ENCODE measurements around the gene RBP5.

DNA sequence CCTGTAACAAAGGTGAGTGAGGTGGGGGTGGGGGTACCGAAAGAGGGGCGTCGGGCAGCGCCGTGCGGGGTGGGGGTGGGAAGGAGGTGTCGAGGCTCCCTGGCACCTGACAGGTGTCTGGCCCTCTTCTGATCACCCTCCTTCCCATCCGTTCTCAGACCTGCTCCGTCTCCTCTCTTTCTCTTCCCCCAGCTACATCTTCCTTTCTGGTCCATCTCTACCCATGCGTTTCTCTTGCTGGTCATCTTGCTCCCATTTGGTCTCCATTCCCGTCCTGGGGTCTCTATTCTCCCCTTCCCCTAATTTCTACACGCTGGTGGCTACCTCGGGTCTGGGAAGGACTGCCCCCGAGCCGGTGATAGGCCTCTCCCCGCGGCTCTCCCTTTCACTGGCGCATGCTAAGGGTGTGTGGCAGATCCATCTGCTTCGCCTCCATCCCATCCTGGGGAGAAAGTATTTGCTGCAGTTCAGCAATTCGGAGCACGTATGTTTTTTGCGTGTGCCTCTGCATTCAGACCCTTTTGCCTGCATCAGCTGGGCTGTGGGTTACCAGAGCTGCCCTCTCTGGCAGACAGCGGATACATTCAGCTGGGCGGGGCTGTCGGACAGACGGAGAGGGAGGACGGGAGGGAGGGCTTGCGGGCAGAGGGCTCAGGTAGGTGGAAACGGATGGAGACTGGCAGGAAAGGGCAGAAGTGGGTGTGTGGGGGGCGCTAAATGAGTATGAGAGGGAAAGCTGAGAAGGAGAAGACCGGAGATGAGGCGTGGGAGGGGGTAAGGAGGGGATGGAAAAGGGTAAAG lies 2.2 kb upstream of the RBP5 start:
- TF ChIP-seq CTCF (IDR thresholded peaks at IDR 0.05) (no peak), POLR2A (IDR thresholded peaks at IDR 0.05) (no peak)
